Breast epithelium (tissue), 3 donors: Measurements from ENCODE around the gene CACNA1B.

Experiments used
- CTCF ChIP-seq, 3 donors: fragments of 450-650 bp; IDR thresholded peaks; one replicate each; pipeline ENCODE4 v1.5.1; 2016 to 2017; ENCODE audit warnings: antibody characterized with exemption in 3 of 3, mild to moderate bottlenecking in 3 of 3, moderate library complexity in 3 of 3
- POLR2A ChIP-seq: fragments of 450-650 bp; IDR thresholded peaks from one replicate; pipeline ENCODE4 v1.6.1; 2016; ENCODE audit warnings: antibody characterized with exemption, mild to moderate bottlenecking, moderate library complexity

GRCh38 chr9:138064547-138064946, 187.0 kb downstream of the CACNA1B start:
- TF ChIP-seq POLR2A (no peak), CTCF (IDR thresholded peaks at IDR 0.05) (no peak)
